ENCODE results near the gene DOCK2.

The DOCK2 gene

GRCh38 chr5:170000155-170000554, 363.1 kb downstream of the DOCK2 start:
- DNase-seq, result no peak

GRCh38 chr5:170006021-170006420, 368.9 kb downstream of the DOCK2 start:
- DNase-seq, result no peak

DNA sequence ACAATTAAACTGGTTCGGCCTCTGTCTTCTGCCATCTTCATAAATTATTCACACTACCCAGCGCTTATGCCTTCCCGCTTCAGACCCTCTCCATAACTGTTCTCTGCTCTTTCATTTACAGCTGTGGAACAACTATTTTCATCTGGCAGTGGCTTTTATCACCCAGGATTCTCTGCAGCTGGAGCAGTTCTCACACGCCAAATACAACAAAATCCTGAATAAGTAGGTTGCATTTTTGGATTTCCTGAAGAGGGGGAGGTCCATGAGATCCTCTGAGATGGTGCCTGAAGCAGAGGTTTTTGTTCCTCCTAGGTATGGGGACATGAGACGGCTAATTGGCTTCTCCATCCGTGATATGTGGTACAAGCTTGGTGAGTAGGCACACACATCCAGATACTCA, 371.3 kb downstream of the DOCK2 start:
- DNase-seq, result no peak

GRCh38 chr5:170010595-170010994, 373.5 kb downstream of the DOCK2 start:
- DNase-seq, result no peak

DNA sequence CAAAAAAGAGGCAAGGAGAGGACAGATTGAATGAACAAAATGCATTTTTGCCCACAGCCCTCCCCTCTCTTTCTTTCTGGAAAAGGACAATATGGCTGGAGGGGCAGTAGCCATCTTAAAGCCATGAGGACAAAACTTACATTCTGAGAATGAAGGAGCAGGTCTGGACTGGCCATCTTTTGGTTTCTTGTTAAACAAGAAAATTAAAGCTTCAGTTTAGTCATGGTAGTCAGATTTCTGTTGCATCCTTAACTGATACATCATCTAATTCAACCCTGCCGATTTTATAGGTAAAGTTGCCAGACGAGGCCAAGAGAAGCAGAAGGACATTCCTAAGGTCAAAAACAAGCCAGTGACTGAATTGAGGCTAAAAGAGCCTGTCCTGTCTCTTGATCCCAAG, 374.7 kb downstream of the DOCK2 start:
- no peak for DNase-seq

DNA sequence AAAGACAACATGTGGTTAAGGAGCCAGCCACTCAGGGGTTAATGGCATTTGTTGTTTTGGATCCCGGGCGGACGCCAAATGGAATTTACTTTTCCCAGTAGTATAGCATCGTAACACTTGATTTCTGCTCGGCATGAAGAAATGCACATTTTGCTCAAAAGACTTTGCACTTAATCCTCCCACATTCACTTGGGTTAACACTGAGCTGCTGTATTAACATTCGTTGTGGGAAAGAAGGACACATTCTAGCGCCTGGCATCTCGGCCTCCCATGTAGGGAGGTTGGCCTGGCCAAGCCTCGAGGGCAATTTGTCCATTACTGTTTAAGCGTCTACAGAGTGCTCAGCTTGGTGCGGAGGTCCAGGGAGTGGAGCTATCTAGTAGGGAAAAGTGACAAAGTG, 375.5 kb downstream of the DOCK2 start:
- DNase-seq, result no peak

- no peak for DNase-seq
Measured at GRCh38 chr5:170020423-170020822, 383.3 kb downstream of the DOCK2 start.

DNA sequence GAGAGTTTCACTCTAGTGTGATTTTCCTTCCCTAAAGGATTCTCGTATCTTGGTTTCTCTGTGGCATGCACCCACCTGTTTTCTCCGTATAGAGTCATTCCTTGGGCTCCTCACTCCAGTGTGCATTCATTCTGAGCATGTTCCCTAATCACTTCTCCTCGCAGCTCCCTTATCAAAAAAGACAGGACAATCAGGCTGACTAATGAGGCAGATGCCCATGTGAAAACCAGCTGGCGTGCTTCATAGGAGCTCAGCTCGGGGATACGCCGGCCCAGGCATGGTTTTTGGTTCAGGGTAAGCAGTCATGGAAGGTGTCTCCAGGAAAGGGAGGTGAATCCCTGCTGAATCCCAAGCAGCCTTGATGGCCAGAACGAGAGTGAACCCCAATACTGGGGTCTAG, 384.4 kb downstream of the DOCK2 start:
- no peak for DNase-seq

DNA sequence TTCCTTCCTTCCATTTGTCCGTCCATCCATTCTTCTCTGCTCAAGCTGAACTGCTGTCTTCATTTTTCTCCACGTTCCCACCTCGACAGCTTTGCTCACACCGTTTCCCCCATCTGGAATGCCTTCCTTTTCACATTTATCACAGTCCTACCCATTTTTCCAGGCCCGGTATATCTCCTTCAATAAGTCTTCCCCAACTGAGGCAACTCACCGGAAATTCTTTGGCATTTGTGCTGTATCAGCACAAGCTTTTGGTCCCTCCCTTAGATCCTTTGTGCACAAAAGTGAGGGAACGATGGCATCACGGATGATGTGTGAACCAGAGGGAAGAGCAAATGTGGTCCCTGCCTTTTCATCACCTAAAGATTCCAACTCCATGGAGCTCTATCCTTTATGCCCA, 388.8 kb downstream of the DOCK2 start:
- DNase-seq, result no peak

- DNase-seq, result no peak
Measured at GRCh38 chr5:170028124-170028523, 391.0 kb downstream of the DOCK2 start.

- no peak for DNase-seq
Measured at GRCh38 chr5:170034231-170034630, 397.2 kb downstream of the DOCK2 start.

GRCh38 chr5:170038241-170038640, 401.2 kb downstream of the DOCK2 start:
- no peak for DNase-seq

DNA sequence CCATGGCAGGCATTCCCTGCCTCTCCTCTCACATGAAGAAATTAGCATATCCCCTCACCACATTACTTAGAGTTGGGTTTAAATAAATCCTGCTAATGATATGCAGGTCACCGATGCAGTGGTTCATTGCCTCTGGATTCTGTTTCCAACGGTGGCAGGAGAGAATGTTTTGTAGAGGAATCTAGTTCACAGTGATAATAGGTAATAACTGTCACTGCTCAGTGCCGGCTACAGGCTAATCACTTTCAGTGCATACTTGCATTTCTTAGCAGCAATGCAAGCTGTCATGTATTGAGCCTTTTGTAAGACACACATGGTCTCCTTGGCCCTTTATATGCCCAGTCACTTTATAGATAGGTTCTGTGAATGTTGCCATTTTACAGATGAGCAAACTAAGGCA, 402.8 kb downstream of the DOCK2 start:
- DNase-seq, result no peak

DNA sequence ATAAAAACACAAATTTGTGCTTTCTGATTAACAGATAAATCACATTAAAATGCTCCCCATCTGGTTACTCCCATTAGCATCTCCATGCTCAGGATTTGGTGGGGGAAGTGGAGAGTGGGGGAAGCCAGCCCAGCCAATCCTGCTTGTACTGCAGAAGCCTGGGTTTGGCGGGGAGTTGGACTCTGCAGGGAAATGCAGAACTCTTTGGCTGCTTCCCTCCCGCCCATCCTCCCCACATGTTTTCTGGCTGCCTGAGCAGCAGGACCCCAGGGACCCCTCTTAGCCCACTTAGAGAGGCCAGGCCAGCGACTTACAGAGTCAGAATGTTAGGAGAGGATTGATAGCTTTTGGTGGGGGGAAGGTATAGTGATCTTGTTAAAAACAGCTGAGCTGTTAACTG, 409.2 kb downstream of the DOCK2 start:
- DNase-seq, result no peak

DNA sequence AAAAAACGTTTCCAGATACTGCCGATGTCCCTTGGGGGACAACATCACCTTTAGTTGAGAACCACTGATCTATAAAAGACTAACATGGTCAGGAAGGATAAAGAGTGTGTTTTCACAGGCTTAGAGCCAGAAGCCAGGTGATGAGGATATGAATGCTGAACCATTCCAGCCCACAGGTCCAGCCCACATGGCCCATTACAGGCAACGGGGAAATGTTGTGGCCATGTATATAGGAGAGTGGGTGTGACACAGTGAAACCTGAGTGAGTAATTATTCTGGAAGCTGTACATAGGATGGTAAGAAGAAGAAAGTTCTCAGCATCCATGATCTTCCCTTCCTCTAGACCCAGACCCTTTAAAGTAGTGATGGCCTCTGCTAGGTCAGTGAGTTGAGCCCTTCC, 412.6 kb downstream of the DOCK2 start:
- no peak for DNase-seq

DNA sequence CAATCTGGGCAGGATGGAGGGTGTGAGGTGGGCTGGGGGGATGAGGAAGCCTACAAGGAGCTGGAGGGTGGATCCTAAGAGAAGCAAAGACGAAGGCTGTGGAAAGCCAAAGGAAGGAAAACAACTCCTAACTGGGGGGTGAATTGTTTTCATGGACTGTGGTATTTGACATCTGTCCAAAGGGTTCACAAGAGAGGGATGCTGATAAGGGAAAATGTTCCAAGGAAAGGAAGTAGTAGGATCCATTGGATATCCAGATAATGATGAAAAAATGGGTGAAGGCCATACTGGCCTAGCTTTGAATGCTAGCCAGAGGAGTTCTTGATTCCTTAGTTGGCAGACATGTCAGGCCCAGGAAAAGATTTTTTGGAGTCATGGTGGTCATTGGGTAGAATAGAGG, 416.8 kb downstream of the DOCK2 start:
- DNase-seq, result no peak

DNA sequence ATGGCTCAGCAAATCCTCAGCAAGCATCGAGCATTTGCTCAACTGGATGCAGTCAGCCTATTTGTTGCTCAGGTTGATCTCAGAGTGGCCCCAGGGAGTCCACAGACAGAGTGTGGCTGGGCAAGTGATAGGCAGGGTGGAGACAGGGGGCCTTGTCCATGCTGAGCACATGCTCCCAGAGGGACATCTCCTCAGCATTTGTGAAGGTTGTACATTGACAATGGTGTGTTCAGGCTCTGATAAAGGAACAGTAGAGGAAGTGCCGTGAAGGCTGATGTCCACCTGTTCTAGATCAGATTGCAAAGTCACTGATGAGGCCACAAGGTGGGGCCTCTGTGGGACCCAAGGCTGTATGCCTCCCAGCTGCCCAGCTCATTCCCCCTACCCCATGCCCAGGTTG, 418.5 kb downstream of the DOCK2 start:
- DNase-seq, result no peak

- DNase-seq, result no peak
Measured at GRCh38 chr5:170056561-170057267, 419.6 kb downstream of the DOCK2 start.

- DNase-seq, result no peak
Measured at GRCh38 chr5:170057311-170057710, 420.2 kb downstream of the DOCK2 start.

- DNase-seq, result no peak
Measured at GRCh38 chr5:170059221-170059620, 422.1 kb downstream of the DOCK2 start.

GRCh38 chr5:170067152-170067551, 430.1 kb downstream of the DOCK2 start:
- DNase-seq, result no peak

DNA sequence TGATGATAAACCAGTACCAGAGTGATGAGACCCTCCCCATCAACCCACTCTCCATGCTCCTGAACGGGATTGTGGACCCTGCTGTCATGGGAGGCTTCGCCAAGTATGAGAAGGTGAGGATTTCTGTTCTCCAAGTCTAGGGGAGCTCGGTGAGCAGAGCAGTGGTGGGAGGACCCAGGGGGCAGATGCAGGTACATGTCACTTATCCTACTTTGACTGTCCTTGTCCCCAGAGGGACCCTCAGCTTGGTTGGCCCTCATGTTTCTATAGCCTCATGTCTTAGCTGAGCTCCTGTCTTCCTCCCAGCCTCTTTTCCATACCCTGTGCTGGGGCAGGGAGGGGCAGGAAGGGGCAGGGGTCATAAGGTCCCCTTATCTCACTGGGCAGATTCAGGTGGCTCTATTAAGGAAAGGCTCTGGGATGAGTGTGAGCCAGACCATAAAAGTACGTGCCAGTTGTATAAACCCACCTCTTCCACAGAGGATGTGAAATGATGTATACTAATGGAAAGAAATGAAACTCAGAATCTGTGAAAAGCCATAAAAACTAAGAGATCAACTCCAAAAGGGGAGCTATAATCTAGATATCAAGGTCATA, 430.6 kb downstream of the DOCK2 start:
- no peak for DNase-seq

- no peak for DNase-seq
Measured at GRCh38 chr5:170069512-170069911, 432.4 kb downstream of the DOCK2 start.

- DNase-seq, result no peak
Measured at GRCh38 chr5:170070556-170071412, 433.7 kb downstream of the DOCK2 start.
